ENCODE measurements around the gene NFE2L2. TPM values are rescaled to one million over a fixed set of nuclear protein-coding genes. Genes with fewer than 3 reads are reported as not detected.
A peak's percentile ranks its signal among the peaks of the same experiment; 100 is the strongest.

NFE2L2 gene
- total RNA-seq, 1 experiment from 2014 or later = 24.2 TPM

DNA sequence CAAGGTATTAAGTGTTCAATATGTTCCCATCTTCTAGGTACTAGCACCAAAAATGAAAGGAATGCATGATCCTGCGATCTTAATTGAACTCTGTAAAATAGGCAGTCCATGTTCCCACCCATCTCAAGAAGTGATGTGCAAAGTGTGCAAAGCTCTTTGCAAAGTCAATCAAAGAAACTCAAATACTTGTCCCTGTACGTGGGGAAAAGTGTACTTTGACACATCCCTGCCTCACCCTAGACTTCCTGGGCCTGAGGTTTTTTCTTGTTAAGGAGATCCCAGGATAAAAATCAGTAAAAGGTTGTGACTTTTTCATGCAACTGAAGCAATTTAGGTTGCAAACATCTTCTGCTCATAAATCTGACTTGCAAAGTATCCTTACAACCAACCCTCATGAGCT lies 26.6 kb downstream of the NFE2L2 start:
- ATAC-seq (peak; percentile 6; the same call in 1 of the 2 replicates), DNase-seq (peak; percentile 51)
- Histone ChIP-seq H3K27ac (ENCODE audit: low read length) (no peak overlapping the region), H3K9me3 (ENCODE audit: low read length) (no peaks in the 10 kb centered on the region), H3K4me1 (ENCODE audit: insufficient read depth, low read length) (peaks cover 49% of the 10 kb centered on the region), H3K9me2 (replicated peaks; ENCODE audit: low read length) (no peaks in the 10 kb centered on the region), H3K27me3 (ENCODE audit: low read length) (no peaks in the 10 kb centered on the region), H3K9ac (ENCODE audit: low read length) (no peak overlapping the region), H3K4me2 (ENCODE audit: low read length) (peak overlapping the region; percentile 2; the same call in 1 of the 2 replicates), H3F3A (ENCODE audit: low read length, unreplicated experiment) (no peaks in the 10 kb centered on the region), H2AFZ (ENCODE audit: low read length) (no peak overlapping the region), H3K79me2 (ENCODE audit: low read length) (peaks cover 94% of the 10 kb centered on the region), H4K20me1 (ENCODE audit: low read length) (peaks cover 25% of the 10 kb centered on the region), H3K36me3 (ENCODE audit: low read depth, low read length) (peaks cover 16% of the 10 kb centered on the region), H3K4me3 (ENCODE audit: low read length) (no peak overlapping the region)
- no peak for TF ChIP-seq EZH2 (IDR thresholded peaks at IDR 0.05; ENCODE audit: low read length, unreplicated experiment)
- TF ChIP-seq, protein P1, sequence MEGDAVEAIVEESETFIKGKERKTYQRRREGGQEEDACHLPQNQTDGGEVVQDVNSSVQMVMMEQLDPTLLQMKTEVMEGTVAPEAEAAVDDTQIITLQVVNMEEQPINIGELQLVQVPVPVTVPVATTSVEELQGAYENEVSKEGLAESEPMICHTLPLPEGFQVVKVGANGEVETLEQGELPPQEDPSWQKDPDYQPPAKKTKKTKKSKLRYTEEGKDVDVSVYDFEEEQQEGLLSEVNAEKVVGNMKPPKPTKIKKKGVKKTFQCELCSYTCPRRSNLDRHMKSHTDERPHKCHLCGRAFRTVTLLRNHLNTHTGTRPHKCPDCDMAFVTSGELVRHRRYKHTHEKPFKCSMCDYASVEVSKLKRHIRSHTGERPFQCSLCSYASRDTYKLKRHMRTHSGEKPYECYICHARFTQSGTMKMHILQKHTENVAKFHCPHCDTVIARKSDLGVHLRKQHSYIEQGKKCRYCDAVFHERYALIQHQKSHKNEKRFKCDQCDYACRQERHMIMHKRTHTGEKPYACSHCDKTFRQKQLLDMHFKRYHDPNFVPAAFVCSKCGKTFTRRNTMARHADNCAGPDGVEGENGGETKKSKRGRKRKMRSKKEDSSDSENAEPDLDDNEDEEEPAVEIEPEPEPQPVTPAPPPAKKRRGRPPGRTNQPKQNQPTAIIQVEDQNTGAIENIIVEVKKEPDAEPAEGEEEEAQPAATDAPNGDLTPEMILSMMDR (conservative IDR thresholded peaks at IDR 0.05; ENCODE audit: low read depth, low read length) = no peak
- TF ChIP-seq EZH2phosphoT487 (IDR thresholded peaks at IDR 0.05; ENCODE audit: borderline replicate concordance, low read length) = no peak
- ChIA-PET CTCF (no interaction called here), POLR2A (ENCODE audit: unreplicated experiment) (no interaction called here)
- no TSS peak for BruUV-seq (replicated peaks)
- intact Hi-C loops (cut with micrococcal nuclease) = no loop called here

DNA sequence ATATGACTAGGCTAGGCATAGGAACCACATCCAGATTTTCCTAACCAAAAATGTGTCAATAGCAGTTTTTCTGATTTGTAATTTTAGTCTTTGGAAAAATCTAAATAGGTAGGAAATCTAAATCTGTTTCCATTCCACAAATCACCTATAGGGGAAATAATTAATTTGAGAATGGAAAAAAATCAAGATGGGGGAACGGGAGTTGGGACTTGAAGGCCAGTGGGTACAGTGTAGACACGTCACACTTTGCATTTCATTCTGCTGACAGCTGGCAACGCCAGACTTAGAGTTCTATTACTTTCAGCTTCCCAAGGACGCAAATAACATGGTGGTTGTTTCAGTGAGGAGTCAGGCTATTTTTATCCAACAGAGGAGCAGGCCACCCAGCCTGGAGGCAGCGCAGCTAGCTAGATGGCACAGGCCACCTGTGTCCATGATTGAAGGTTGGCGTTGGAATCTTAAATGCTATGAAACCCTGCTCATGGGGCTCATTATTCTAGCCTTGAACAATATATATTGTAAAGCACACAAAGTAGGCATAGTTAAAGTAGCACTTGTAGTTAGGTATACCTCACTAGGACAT lies 28.6 kb downstream of the NFE2L2 start:
- intact Hi-C loops (cut with micrococcal nuclease) = no loop called here
- Histone ChIP-seq H3K4me3 (ENCODE audit: low read length) (no peak overlapping the region), H4K20me1 (ENCODE audit: low read length) (peaks cover 25% of the 10 kb centered on the region; the same call in 1 of the 2 replicates), H3K27me3 (ENCODE audit: low read length) (no peaks in the 10 kb centered on the region), H3K4me1 (ENCODE audit: insufficient read depth, low read length) (peaks cover 30% of the 10 kb centered on the region), H3K36me3 (ENCODE audit: low read depth, low read length) (peaks cover 34% of the 10 kb centered on the region), H3K9ac (ENCODE audit: low read length) (no peak overlapping the region), H3K9me2 (replicated peaks; ENCODE audit: low read length) (no peaks in the 10 kb centered on the region), H3K9me3 (ENCODE audit: low read length) (no peaks in the 10 kb centered on the region), H2AFZ (ENCODE audit: low read length) (no peak overlapping the region), H3K4me2 (ENCODE audit: low read length) (no peak overlapping the region), H3K79me2 (ENCODE audit: low read length) (peaks cover 75% of the 10 kb centered on the region), H3K27ac (ENCODE audit: low read length) (no peak overlapping the region), H3F3A (ENCODE audit: low read length, unreplicated experiment) (no peaks in the 10 kb centered on the region)
- TF ChIP-seq, protein P1 (conservative IDR thresholded peaks at IDR 0.05; ENCODE audit: low read depth, low read length) = no peak
- TF ChIP-seq EZH2 (IDR thresholded peaks at IDR 0.05; ENCODE audit: low read length, unreplicated experiment) = no peak
- TF ChIP-seq EZH2phosphoT487 (IDR thresholded peaks at IDR 0.05; ENCODE audit: borderline replicate concordance, low read length) = no peak
- CTCF ChIA-PET = no interaction called here
- ATAC-seq = no peak
- no TSS peak for BruUV-seq (replicated peaks)
- no peak for DNase-seq
- POLR2A ChIA-PET (ENCODE audit: unreplicated experiment) = no interaction called here

DNA sequence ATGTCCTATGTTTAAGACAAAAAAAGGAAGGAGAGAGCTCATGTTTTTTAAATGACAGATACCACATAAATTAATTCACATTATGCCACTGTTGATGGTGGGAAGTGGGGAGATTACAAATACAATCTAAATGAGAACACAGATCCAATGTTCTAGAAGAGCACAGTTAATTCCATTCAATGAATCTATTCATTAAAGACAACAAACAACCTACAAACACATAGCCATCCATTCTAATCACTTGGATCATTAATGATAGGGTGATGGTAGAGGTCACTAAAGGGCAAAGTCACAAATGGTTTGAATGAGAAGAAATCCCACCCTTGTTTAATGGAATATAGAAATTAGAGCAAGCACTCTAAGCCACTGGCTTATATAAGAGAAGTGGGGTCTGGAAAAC lies 30.3 kb downstream of the NFE2L2 start:
- Histone ChIP-seq H3K9ac (ENCODE audit: low read length) (no peak overlapping the region), H3K4me3 (ENCODE audit: low read length) (no peak overlapping the region), H3K27me3 (ENCODE audit: low read length) (no peaks in the 10 kb centered on the region), H3K9me2 (replicated peaks; ENCODE audit: low read length) (no peaks in the 10 kb centered on the region), H3F3A (ENCODE audit: low read length, unreplicated experiment) (peaks cover 3% of the 10 kb centered on the region), H3K4me1 (ENCODE audit: insufficient read depth, low read length) (peaks cover 15% of the 10 kb centered on the region), H3K4me2 (ENCODE audit: low read length) (no peak overlapping the region), H3K79me2 (ENCODE audit: low read length) (peaks cover 58% of the 10 kb centered on the region), H2AFZ (ENCODE audit: low read length) (no peak overlapping the region), H3K9me3 (ENCODE audit: low read length) (no peaks in the 10 kb centered on the region), H4K20me1 (ENCODE audit: low read length) (peaks cover 21% of the 10 kb centered on the region; the same call in 1 of the 2 replicates), H3K27ac (ENCODE audit: low read length) (no peak overlapping the region), H3K36me3 (ENCODE audit: low read depth, low read length) (peaks cover 48% of the 10 kb centered on the region)
- intact Hi-C loops (cut with micrococcal nuclease) = no loop called here
- ChIA-PET CTCF (no interaction called here), POLR2A (ENCODE audit: unreplicated experiment) (no interaction called here)
- TF ChIP-seq EZH2phosphoT487 (IDR thresholded peaks at IDR 0.05; ENCODE audit: borderline replicate concordance, low read length) (no peak), EZH2 (IDR thresholded peaks at IDR 0.05; ENCODE audit: low read length, unreplicated experiment) (no peak)
- TF ChIP-seq, protein P1 (conservative IDR thresholded peaks at IDR 0.05; ENCODE audit: low read depth, low read length) = no peak
- no peak for DNase-seq
- BruUV-seq (replicated peaks) = no TSS peak
- no peak for ATAC-seq

All from PC-3 (cell line).